Renal cortex interstitium (tissue), 15 donors: ENCODE measurements around the gene UBA1. TPM values are rescaled to one million over a fixed set of nuclear protein-coding genes. Genes with fewer than 3 reads are reported as not detected.

ENCODE experiments used
- DNase-seq, 11 donors: peaks; one replicate each; pipeline ENCODE4 v3.0.0-alpha.2; 2013; ENCODE audit warnings: low read depth in 9 of 11, low spot score in 4 of 11; ENCODE audit errors: extremely low read depth in 1 of 11
- long read RNA-seq, 16 experiments: transcript quantifications; one replicate each; lab custom pipeline, GENCODE V29; 2026
- polyA plus RNA-seq, 3 donors: library from polyadenylated mRNA; unstranded; fragments of 120-200 nt; gene quantifications; one replicate each; pipeline ENCODE4 v1.2.1, GENCODE V29; 2013; ENCODE audit not compliant: insufficient read length in 3 of 3

Gene UBA1
- 100 to 1,000 TPM; 211 to 323 (median 250) TPM for polyA plus RNA-seq
- long read RNA-seq, donor 1, partial matches to known transcripts: 41 of 44 reads
- long read RNA-seq, donor 1, other reads (novel, unspliced or antisense): 0 of 44 reads
- long read RNA-seq, donor 2, partial matches to known transcripts: 56 of 62 reads
- long read RNA-seq, donor 2, other reads (novel, unspliced or antisense): 0 of 62 reads
- long read RNA-seq, donor 3, transcript UBA1-201 (26 exons, 3,559 nt): major isoform, 18 of 141 reads
- long read RNA-seq, donor 3, partial matches to known transcripts: 121 of 141 reads
- long read RNA-seq, donor 3, other reads (novel, unspliced or antisense): 0 of 141 reads
- long read RNA-seq, donor 4, transcript UBA1-201 (26 exons, 3,559 nt): major isoform, 14 of 83 reads
- long read RNA-seq, donor 4, partial matches to known transcripts: 67 of 83 reads
- long read RNA-seq, donor 4, other reads (novel, unspliced or antisense): 0 of 83 reads
- long read RNA-seq, donor 5, transcript UBA1-201 (26 exons, 3,559 nt): major isoform, 26 of 254 reads
- long read RNA-seq, donor 5, transcript UBA1-202 (10 exons, 2,497 nt): minor isoform, 11 of 254 reads
- long read RNA-seq, donor 5, partial matches to known transcripts: 216 of 254 reads
- long read RNA-seq, donor 5, other reads (novel, unspliced or antisense): 0 of 254 reads
- long read RNA-seq, donor 6, transcript UBA1-201 (26 exons, 3,559 nt): major isoform, 6 of 100 reads
- long read RNA-seq, donor 6, partial matches to known transcripts: 90 of 100 reads
- long read RNA-seq, donor 6, other reads (novel, unspliced or antisense): 0 of 100 reads
- long read RNA-seq, donor 7, transcript UBA1-201 (26 exons, 3,559 nt): major isoform, 6 of 65 reads
- long read RNA-seq, donor 7, partial matches to known transcripts: 58 of 65 reads
- long read RNA-seq, donor 7, other reads (novel, unspliced or antisense): 0 of 65 reads
- long read RNA-seq, donor 8, transcript UBA1-202 (10 exons, 2,497 nt): minor isoform, 7 of 245 reads
- long read RNA-seq, donor 8, transcript UBA1-201 (26 exons, 3,559 nt): major isoform, 28 of 245 reads
- long read RNA-seq, donor 8, partial matches to known transcripts: 209 of 245 reads
- long read RNA-seq, donor 8, other reads (novel, unspliced or antisense): 0 of 245 reads
- long read RNA-seq, donor 9, transcript UBA1-201 (26 exons, 3,559 nt): major isoform, 9 of 97 reads
- long read RNA-seq, donor 9, partial matches to known transcripts: 86 of 97 reads
- long read RNA-seq, donor 9, other reads (novel, unspliced or antisense): 0 of 97 reads
- long read RNA-seq, donor 10, transcript UBA1-201 (26 exons, 3,559 nt): major isoform, 11 of 129 reads
- long read RNA-seq, donor 10, partial matches to known transcripts: 116 of 129 reads
- long read RNA-seq, donor 10, other reads (novel, unspliced or antisense): 0 of 129 reads
- long read RNA-seq, donor 11, transcript UBA1-201 (26 exons, 3,559 nt): major isoform, 10 of 41 reads
- long read RNA-seq, donor 11, partial matches to known transcripts: 30 of 41 reads
- long read RNA-seq, donor 11, other reads (novel, unspliced or antisense): 0 of 41 reads
- long read RNA-seq, donor 12, transcript UBA1-201 (26 exons, 3,559 nt): major isoform, 5 of 42 reads
- long read RNA-seq, donor 12, partial matches to known transcripts: 35 of 42 reads
- long read RNA-seq, donor 12, other reads (novel, unspliced or antisense): 0 of 42 reads
- long read RNA-seq, donor 13, transcript UBA1-201 (26 exons, 3,559 nt): major isoform, 17 of 228 reads
- long read RNA-seq, donor 13, partial matches to known transcripts: 207 of 228 reads
- long read RNA-seq, donor 13, other reads (novel, unspliced or antisense): 0 of 228 reads
- long read RNA-seq, donor 14, transcript UBA1-201 (26 exons, 3,559 nt): major isoform, 9 of 58 reads
- long read RNA-seq, donor 14, partial matches to known transcripts: 46 of 58 reads
- long read RNA-seq, donor 14, other reads (novel, unspliced or antisense): 0 of 58 reads
- long read RNA-seq, donor 15, partial matches to known transcripts: 35 of 40 reads
- long read RNA-seq, donor 15, other reads (novel, unspliced or antisense): 0 of 40 reads
- long read RNA-seq, donor 16, transcript UBA1-201 (26 exons, 3,559 nt): major isoform, 43 of 444 reads
- long read RNA-seq, donor 16, transcript UBA1-202 (10 exons, 2,497 nt): minor isoform, 9 of 444 reads
- long read RNA-seq, donor 16, partial matches to known transcripts: 390 of 444 reads
- long read RNA-seq, donor 16, other reads (novel, unspliced or antisense): 0 of 444 reads

DNA sequence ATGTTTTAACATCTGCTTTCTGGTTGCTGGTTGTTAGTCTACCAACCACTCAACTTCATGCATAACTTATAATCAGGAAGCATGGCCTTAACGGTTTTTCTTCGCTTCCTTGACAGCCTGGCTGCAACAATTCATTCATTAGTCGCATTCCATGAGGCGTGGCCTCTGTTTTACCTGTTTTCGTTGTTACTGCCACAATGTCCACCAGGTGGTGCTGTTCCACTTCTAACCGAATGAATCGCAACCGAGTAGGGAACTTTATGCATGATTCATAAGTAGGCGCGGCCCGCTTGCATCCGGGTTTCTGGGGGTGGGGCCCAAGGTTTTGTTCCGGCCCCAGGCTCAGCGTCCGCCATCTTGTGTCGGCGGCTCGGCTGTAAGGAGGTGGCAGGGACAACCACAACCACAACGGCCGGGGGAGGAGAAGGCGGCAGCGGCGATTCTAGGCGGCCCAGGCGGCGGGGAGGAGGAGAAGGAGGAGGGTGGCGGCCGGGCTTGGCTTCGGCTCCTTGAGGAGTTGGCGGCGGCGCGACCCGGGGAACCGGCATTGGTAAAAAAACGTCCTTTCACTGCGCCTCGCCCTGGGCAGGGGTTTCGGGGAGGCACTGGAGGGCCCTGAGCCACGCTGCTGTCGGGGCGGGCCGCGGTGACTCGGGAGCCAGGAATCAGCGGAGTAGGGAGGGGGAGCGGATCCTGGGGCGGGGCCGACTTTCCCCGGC, at the start of gene UBA1:
Gene UBA1, plus strand, starts transcription at position 355 of the 719 bp plus-strand sequence. CDS start 4,974 bp downstream, outside the sequence.
- peak; percentile 84 to 99 (median 93) for DNase-seq

DNA sequence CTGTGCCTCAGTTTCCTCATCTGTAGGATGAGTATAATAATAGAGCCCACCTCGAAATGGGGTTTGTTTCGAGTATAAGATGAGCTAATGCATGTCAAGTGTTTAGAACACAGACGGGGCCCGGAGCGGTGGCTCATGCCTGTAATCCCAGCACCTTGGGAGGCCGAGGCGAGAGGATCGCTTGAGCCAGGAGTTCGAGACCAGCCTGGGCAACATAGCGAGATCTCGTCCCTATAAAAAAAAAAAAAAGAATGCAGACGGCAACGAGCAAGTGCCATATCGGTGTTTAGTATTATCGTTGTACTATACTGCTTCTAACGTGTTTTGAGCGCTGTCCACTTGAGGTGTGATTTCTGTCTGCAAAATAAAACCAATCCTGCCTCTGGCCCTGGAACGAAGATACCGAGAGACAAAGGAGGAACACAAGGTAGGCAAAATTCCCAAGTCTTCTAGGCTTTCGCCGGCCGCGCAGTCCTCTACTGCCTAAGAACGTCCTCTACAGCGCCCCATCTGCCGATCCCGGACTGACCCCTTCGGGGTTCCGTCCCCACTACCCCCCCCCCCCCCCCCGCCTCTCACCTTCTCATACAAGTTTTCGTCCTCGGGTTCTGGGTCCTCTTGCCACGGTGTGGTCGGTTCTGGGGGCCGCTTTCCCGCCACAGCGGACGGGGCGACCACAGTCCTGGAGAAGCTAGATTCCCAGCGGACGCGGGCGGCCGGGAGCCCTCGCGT, 49.6 kb upstream of the UBA1 start:
- DNase-seq: peak in 5 of 11 donors; percentile 3 to 31 (median 27)

DNA sequence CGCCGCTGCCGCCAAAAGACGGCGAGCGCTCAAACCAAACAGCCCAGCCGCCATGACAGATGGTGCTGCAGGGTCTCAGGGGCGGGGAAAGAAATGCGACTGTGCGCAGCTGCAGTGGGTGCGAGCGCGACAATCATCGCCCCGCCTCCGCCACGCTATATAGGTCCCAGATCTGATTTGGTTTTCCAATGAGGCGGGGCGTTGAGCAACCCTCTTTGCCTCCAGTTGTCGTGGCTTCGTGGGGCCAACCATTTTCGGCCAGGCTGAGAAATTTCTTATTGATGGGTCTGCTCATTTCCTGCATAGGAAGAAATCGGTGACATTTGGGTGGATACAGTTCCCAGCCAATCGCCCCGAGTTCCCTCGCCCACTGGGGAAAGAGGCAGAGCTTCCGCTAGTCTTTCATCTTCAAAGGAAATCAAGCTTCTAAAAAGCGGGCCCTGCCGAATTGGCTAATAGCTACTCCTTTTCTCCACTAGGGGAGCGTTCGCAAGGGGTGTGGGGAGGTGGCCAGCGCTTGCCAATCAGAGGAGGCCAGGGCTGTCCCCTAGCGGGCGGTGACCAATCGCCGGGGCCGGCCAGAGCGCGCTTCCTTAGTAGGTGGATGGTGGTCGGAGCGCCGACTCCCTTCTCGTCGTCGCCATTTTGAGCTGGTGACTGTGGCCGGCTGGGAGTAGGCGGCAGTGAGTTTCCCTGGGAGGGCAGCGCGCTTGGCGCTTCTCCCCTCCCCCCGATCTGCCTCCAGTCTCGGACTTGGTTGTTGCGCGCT, 48.8 kb upstream of the UBA1 start, which contains the start of the genes NDUFB11 and RBM10:
Gene NDUFB11, minus strand, starts transcription at position 77 of the 769 bp plus-strand sequence. Its CDS starts 23 bp downstream, at position 54.
Gene RBM10, plus strand, starts transcription at position 596 of the 769 bp plus-strand sequence. CDS start 2,261 bp downstream, outside the sequence.
- DNase-seq: peak; percentile 59 to 89 (median 85)

DNA sequence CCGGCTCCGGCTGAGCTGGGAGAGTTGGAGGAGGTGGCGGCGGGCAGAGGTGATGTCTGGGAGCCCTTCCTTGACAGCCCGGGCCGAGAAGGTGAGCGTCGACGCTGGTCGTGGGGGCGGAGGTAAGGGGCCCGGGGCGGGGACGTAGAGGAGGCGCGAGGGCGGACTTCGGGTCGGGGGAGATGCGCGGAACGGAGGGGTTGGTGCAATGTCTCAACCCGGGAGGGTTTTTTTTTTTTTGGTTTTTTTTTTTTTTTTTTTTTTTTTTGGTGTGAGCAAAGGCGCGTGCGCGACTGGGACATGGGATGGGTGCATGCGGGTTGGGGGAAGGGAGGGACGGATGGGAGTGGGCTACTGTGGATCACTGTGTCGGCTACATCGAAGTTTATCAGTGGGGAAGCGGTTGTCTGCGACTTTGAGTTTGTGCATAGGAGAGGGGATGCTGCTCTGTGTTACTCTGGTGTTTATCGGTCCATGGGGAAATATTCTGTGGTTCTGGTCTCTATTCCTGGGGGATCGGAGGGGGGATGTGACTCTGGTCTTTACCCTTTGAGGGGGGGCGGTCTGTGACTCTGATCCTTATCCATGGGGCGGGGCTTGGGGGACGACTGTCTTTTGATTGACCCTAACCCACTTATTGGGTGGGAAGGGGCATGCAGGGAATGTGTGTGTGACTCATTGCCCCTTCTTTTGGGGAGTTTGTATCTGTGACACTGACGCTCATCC, 48.1 kb upstream of the UBA1 start:
- DNase-seq: peak in 3 of 11 donors; percentile 2 to 7 (median 5)

DNA sequence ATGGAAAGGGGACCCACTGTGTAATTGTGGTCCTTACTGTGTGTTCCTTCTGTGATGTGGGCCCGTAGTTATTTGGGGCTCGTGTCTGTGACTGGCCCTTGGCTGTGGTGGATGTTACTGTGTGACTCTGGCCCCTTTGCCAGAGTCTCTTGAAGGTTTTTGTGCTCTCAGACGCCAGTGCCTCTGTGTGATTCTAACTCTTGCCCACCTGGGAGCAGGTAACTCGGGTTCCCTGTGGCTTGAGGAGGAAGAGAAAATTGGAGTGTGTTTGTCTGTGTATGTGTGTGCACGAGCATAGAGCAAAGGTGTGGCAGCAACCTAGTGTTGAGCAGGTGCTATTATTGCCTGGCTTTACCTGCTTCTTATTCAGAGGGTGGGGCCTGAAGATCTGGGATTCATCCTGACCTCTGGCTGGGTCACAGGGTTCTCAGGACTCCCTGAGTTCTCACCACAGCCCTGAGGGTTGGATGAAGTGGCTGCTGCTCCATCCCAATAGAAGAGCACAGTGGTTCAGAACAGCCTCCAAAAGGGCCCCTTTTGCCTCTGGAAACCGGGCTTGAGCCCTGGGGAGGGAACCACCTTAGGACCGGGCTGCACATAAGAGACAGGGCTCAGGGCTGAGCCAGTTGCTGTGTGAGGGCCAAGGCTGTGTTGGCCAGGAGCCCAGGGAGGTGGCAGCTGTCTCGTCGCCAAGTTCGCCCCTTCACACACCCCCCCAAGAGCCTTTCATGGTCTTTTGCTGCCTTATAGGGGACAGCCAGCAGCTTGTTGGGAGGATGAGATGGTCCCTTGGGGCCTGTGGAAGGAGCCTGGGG, 47.3 kb upstream of the UBA1 start:
- no peak for DNase-seq

DNA sequence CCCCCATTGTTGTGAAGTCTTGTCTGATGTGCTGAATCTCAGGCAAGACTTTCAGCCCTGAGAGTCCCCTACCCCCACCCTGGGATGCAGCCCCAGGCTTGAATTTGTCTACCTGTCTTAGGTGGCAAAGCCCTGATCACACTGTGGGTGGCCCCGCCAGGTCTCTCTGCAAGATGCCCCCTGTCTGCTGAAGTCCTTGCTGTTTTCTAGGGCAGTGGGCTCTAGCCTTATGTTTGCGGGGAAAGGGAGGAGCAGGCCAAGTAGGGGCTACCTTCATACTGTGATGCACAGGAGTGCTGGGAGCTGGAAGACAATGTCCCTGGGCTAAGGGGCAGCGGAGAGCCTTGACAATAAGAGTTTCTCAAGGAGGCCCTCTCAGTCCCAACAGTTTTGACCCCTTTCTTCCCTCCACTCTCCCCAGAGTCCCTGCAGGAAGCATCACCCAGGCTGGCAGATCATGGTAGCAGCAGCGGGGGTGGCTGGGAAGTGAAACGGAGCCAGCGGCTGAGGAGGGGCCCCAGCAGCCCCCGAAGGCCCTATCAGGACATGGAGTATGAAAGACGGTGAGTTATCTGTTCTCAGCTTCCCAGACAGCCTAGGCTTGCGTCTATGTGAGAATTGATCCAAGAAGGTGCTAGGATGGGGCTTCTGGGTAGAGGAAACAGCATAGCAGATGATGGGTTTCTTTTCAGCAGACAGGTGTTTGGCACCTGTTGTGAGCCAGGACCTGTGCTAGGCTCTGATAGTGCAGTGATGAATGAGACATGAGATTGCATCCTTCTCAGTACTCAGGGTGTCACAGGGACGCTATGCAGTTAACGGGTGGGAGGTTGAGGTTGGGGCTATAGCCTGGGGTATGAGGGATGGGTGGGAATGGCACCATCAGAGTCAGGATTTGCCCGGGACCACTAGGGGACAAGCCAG, 46.4 kb upstream of the UBA1 start:
- no peak for DNase-seq

DNA sequence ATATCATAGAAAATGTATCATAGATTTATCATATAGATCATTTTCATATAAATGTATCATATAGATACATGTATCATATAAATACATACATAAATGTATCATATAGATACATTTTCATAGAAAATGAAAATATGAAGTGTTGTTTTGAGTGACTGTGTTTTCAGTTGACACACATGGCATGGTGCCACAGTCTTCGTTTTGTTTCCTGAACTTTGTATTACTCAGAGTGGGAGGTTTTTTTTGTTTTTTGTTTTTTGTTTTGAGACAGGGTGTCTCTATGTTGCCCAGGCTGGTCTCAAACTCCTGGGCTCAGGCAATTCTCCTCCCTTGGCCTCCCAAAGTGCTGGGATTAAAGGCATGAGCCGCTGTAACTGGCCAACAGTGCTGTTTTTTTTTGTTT, 44.7 kb upstream of the UBA1 start:
- DNase-seq: no peak

DNA sequence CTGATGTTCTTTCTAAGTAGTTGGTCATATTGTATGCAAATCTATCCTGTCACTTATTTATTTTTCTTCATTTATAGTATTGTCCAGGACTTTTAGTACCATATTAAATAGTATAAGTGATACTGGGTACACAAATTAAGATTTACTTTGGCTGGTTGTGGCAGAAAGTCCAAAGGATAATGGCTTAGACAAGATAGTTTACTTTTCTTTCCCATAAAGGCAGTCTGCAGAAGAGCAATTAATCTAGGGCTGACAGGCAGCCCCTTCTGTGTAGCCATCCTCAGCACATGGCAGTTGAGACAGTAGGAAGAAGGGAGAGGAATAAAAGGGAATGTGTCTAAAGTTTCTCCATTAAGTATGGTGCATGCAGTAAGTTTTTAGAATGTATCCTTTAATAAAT, 42.2 kb upstream of the UBA1 start:
- no peak for DNase-seq

DNA sequence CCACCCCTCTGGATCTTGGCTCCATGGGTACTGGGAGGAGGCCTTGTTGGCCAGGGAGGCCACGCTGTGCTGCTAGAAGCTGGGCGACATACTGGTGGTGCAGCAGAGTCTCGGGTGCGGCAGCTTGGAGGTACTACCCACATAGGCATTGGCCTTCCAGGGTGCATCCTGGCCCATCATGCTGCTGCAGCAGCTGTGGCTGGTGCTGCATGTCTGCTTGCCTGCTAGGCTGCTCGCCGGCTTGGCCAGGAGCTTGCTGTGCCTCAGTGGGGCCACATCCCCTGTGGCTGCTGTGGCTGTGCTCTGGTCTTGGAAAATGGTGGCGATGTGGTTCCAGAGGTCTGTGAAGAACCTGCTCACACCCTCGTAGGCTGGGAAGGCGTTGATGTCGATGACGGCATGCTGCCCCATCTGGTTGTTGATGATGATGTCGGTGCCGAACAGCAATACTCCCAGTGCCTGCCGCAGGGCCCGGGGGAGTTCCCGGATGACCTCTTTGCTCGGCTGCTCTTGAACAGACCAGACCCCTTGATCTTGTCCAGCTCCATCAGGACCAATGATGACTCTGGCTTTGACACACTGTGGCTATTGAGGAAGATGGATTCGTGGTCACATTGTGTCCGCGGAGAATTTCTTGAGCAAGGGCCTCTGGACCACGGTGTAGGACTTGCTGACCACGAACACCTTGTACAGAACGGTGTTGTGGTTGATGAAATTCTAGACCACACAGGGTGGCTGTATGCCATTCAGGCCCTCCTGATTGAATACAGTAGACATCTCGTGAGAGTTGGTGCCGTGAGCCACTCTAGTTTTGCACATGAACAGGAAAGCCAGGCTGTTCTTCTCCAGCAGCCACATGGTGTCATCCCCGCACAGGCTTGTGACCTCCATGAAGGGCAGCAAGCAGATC, 36.8 kb upstream of the UBA1 start:
- no peak for DNase-seq

DNA sequence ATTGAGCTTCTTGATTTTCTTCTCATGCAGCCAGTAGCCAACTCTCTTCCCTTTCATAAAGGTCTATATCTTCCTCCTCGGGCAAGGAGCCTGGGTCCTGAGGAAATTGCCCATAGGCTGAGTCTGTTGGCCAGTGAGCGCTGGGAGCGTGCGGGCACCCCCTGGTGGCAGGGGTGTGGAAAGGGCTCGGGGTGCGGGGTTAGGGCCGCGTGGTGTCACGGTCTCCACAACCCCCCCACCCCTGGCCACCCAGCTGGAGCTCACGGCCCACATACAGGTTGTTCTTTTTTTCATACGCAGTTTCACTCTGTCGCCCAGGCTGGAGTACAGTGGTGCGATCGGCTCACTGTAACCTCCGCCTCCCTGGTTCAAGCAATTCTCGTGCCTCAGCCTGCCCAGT, 35.5 kb upstream of the UBA1 start:
- DNase-seq: no peak

DNA sequence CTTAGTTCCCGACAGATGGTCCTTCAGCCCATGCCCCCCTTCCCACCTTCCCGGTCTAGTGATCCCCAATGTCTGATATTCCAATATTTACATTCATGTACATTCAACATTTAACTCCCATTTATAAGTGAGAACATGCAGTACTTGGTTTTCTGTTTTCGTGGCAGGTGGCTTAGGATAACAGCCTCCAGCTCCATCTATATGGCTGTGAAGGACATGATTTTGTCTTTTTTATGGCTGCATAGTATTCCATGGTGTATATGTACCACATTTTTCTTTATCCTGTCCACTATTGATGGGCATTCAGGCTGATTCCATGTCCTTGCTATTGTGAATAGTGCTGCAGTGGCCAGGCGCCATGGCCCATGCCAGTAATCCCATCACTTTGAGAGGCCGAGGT, 34.8 kb upstream of the UBA1 start:
- no peak for DNase-seq
